ENCODE data around the gene ZNF195.
"Not testable (repeated sequence)": the region's sequence is repeated elsewhere in the genome, so short reads cannot be mapped to it uniquely, and the experiment has no call there.

Gene ZNF195

GRCh38 chr11:3378426-3379423 lies at the start of gene ZNF195:
TSS of gene ZNF195 (minus strand) at chr11:3379146. CDS start at chr11:3379040, 106 bp downstream.
- DNase-seq = peak; percentile 72 to 99 (median 96)

GRCh38 chr11:3428076-3428475 lies 49.1 kb upstream of the ZNF195 start:
- DNase-seq = not testable (repeated sequence)

- DNase-seq = not testable (repeated sequence)
Measured at GRCh38 chr11:3426541-3426940, 47.6 kb upstream of the ZNF195 start.

GRCh38 chr11:3423928-3424327 lies 45.0 kb upstream of the ZNF195 start:
- not testable (repeated sequence) for DNase-seq

- peak in 3 of 51 donors; percentile 30 to 35 (median 33) for DNase-seq
Measured at GRCh38 chr11:3423138-3423731, 44.3 kb upstream of the ZNF195 start.

- DNase-seq = peak; percentile 71 to 98 (median 94)
Measured at GRCh38 chr11:3422380-3423137, 43.6 kb upstream of the ZNF195 start.

- peak in 2 of 51 donors; percentile 30 to 48 for DNase-seq
Measured at GRCh38 chr11:3421608-3422379, 42.8 kb upstream of the ZNF195 start.

- DNase-seq = not testable (repeated sequence)
Measured at GRCh38 chr11:3420281-3421042, 41.5 kb upstream of the ZNF195 start.

- not testable (repeated sequence) for DNase-seq
Measured at GRCh38 chr11:3419496-3419895, 40.5 kb upstream of the ZNF195 start.

GRCh38 chr11:3417047-3417446 lies 38.1 kb upstream of the ZNF195 start:
- DNase-seq = peak in 28 of 51 donors; percentile 1 to 63 (median 22)

- not testable (repeated sequence) for DNase-seq
Measured at GRCh38 chr11:3415301-3415700, 36.4 kb upstream of the ZNF195 start.

GRCh38 chr11:3413666-3414065 lies 34.7 kb upstream of the ZNF195 start:
- DNase-seq = not testable (repeated sequence)

GRCh38 chr11:3412837-3413236 lies 33.9 kb upstream of the ZNF195 start:
- DNase-seq = no peak

- DNase-seq = peak in 42 of 51 donors; percentile 1 to 81 (median 36)
Measured at GRCh38 chr11:3408722-3409121, 29.8 kb upstream of the ZNF195 start.

GRCh38 chr11:3408058-3408605 lies 29.2 kb upstream of the ZNF195 start:
- DNase-seq = not testable (repeated sequence)

- not testable (repeated sequence) for DNase-seq
Measured at GRCh38 chr11:3406937-3407336, 28.0 kb upstream of the ZNF195 start.

- DNase-seq = not testable (repeated sequence)
Measured at GRCh38 chr11:3406223-3406875, 27.4 kb upstream of the ZNF195 start.

- DNase-seq = not testable (repeated sequence)
Measured at GRCh38 chr11:3404076-3404925, 25.4 kb upstream of the ZNF195 start.
